OCI-LY1 (cell line): ENCODE measurements around the gene GOLGB1.

ENCODE experiments used
- H2AFZ ChIP-seq: fragments of 200-600 bp; sonication (generic), shearing (Covaris generic); 2 replicates; pipeline ENCODE4 v1.6.0; 2014; ENCODE audit warnings: antibody characterized with exemption, mild to moderate bottlenecking, low read length
- H3F3A ChIP-seq: fragments of 200-600 bp; sonication (generic), shearing (Covaris generic); 2 replicates; pipeline ENCODE4 v1.6.0; 2014; ENCODE audit warnings: mild to moderate bottlenecking, antibody characterized with exemption, low read length, moderate library complexity; ENCODE audit not compliant: insufficient read depth
- H3K27ac ChIP-seq: fragments of 200-600 bp; sonication (generic); 2 replicates; pipeline ENCODE4 v1.5.1; 2014; ENCODE audit warnings: low read length, mixed run types, mild to moderate bottlenecking, low read depth; ENCODE audit not compliant: poor library complexity, severe bottlenecking
- H3K27me3 ChIP-seq: fragments of 200-600 bp; sonication (generic); 2 replicates; pipeline ENCODE4 v1.6.0; 2014; ENCODE audit warnings: antibody characterized with exemption, mild to moderate bottlenecking, low read length, moderate library complexity; ENCODE audit not compliant: insufficient read depth
- H3K36me3 ChIP-seq: fragments of 200-600 bp; sonication (generic); 2 replicates; pipeline ENCODE4 v1.6.1; 2014; ENCODE audit warnings: mild to moderate bottlenecking, antibody characterized with exemption, low read length, moderate library complexity, mixed read lengths; ENCODE audit not compliant: insufficient read depth
- H3K4me1 ChIP-seq: fragments of 200-600 bp; sonication (generic); 2 replicates; pipeline ENCODE4 v1.5.1; 2014; ENCODE audit warnings: mild to moderate bottlenecking, low read length, moderate library complexity; ENCODE audit not compliant: insufficient read depth, severe bottlenecking
- H3K4me2 ChIP-seq: fragments of 200-600 bp; sonication (generic), shearing (Covaris generic); 2 replicates; pipeline ENCODE4 v1.6.1; 2014; ENCODE audit warnings: low read length
- H3K4me3 ChIP-seq: fragments of 200-600 bp; sonication (generic); 2 replicates; pipeline ENCODE4 v1.5.1; 2014; ENCODE audit warnings: low read length, low read depth, mild to moderate bottlenecking, mixed read lengths; ENCODE audit not compliant: poor library complexity, severe bottlenecking
- H3K79me2 ChIP-seq: fragments of 200-600 bp; shearing (Covaris generic); 2 replicates; pipeline ENCODE4 v1.6.1; 2016; ENCODE audit warnings: mixed run types, low read length, mixed read lengths; ENCODE audit not compliant: insufficient read depth
- H3K9ac ChIP-seq: fragments of 200-600 bp; sonication (generic), shearing (Covaris generic); 2 replicates; pipeline ENCODE4 v1.6.1; 2014; ENCODE audit warnings: mild to moderate bottlenecking, low read length, mixed read lengths
- H3K9me2 ChIP-seq: fragments of 200-600 bp; sonication (generic), shearing (Covaris generic); 2 replicates; pipeline ENCODE4 v1.6.1; 2014; ENCODE audit warnings: low read depth, mild to moderate bottlenecking, low read length, mixed read lengths
- H3K9me3 ChIP-seq: fragments of 200-600 bp; shearing (Covaris generic); 2 replicates; pipeline ENCODE4 v1.6.1; 2014; ENCODE audit warnings: low read length, mixed read lengths
- H4K20me1 ChIP-seq: fragments of 200-600 bp; sonication (generic), shearing (Covaris generic); 2 replicates; pipeline ENCODE4 v1.6.0; 2016; ENCODE audit warnings: mild to moderate bottlenecking, low read length; ENCODE audit not compliant: insufficient read depth
- CTCF ChIP-seq: fragments of 200-600 bp; sonication (generic), shearing (Covaris generic); IDR thresholded peaks from 2 replicates; pipeline ENCODE4 v1.5.1; 2017; ENCODE audit warnings: mild to moderate bottlenecking, antibody characterized with exemption, low read length, moderate library complexity, mixed read lengths
- EZH2 ChIP-seq: fragments of 200-600 bp; sonication (generic), shearing (Covaris generic); IDR thresholded peaks from 2 replicates; pipeline ENCODE4 v1.8.0; 2017; ENCODE audit warnings: borderline replicate concordance, mixed run types, mild to moderate bottlenecking, antibody characterized with exemption, low read length, moderate library complexity, mixed read lengths

The GOLGB1 gene

GRCh38 chr3:121724130-121724529 is 25.4 kb downstream of the GOLGB1 start:
- TF ChIP-seq EZH2 = no peak
- no peak for TF ChIP-seq CTCF
- Histone ChIP-seq H3K79me2 (no peaks in the 10 kb centered on the region), H3K9me3 (no peaks in the 10 kb centered on the region), H2AFZ (no peak overlapping the region), H3K36me3 (peaks cover 53% of the 10 kb centered on the region), H3F3A (no peaks in the 10 kb centered on the region), H3K27ac (no peak overlapping the region), H3K4me1 (no peaks in the 10 kb centered on the region), H3K4me2 (no peak overlapping the region), H4K20me1 (no peaks in the 10 kb centered on the region), H3K9ac (no peak overlapping the region), H3K9me2 (no peaks in the 10 kb centered on the region), H3K4me3 (no peak overlapping the region), H3K27me3 (no peaks in the 10 kb centered on the region)

- Histone ChIP-seq H3K27ac (no peak overlapping the region), H3K4me3 (no peak overlapping the region), H3K9me2 (no peaks in the 10 kb centered on the region), H3K4me1 (peaks cover 1% of the 10 kb centered on the region), H3K9ac (no peak overlapping the region), H3F3A (no peaks in the 10 kb centered on the region), H3K9me3 (no peaks in the 10 kb centered on the region), H4K20me1 (no peaks in the 10 kb centered on the region), H3K4me2 (no peak overlapping the region), H3K27me3 (no peaks in the 10 kb centered on the region), H3K79me2 (no peaks in the 10 kb centered on the region), H2AFZ (no peak overlapping the region), H3K36me3 (peaks cover 50% of the 10 kb centered on the region)
- TF ChIP-seq EZH2 (no peak), CTCF (no peak)
Measured at GRCh38 chr3:121723485-121723884, 26.1 kb downstream of the GOLGB1 start.

- H3K27me3 ChIP-seq = no peaks in the 10 kb centered on the region
- peaks cover 60% of the 10 kb centered on the region for H3K36me3 ChIP-seq
- H3K4me3 ChIP-seq = no peak overlapping the region
- H3K27ac ChIP-seq = no peak overlapping the region
- H3F3A ChIP-seq = no peaks in the 10 kb centered on the region
- no peak overlapping the region for H2AFZ ChIP-seq
- H3K4me2 ChIP-seq = no peak overlapping the region
- no peak overlapping the region for H3K9ac ChIP-seq
- H3K4me1 ChIP-seq = peaks cover 5% of the 10 kb centered on the region
- H3K79me2 ChIP-seq = no peaks in the 10 kb centered on the region
- TF ChIP-seq CTCF (no peak), EZH2 (no peak)
- no peaks in the 10 kb centered on the region for H3K9me2 ChIP-seq
- no peaks in the 10 kb centered on the region for H3K9me3 ChIP-seq
- H4K20me1 ChIP-seq = no peaks in the 10 kb centered on the region
Measured at GRCh38 chr3:121722411-121722810, 27.1 kb downstream of the GOLGB1 start.
